ENCODE results near the gene RTP5.
"Not testable (repeated sequence)": the region's sequence is repeated elsewhere in the genome, so short reads cannot be mapped to it uniquely, and the experiment has no call there.

Gene RTP5

DNA sequence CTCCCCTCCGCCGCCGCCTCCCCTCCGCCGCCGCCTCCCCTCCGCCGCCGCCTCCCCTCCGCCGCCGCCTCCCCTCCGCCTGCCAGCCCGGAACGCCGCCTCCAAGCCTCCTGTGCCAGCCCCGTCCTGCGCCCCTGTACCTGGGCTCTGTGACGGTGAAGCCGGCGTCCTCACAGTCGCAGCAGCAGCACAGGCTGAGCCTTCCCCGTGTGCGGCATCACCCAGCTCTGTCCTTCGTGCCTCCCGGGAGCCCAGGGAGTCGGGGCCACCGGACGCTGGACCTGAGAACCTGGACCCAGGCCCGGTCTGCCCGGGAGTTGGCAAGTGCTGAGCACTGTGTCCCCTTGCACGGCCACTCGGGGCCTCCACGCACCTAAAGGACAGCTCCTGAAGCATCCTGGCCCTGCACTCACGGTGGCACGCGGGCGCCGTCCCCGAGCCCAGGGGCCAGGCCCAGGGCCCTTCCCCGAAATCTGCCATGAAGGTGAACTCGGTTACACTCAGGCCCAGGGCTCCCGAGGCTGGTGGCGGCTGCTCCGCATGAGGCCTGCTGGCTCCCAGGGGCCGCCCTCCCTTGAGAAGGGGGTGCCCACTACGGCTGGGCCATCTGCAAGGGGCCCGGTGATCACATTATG is 32.9 kb downstream of the RTP5 start:
- DNase-seq (ENCODE audit: low read depth), result no peak

DNA sequence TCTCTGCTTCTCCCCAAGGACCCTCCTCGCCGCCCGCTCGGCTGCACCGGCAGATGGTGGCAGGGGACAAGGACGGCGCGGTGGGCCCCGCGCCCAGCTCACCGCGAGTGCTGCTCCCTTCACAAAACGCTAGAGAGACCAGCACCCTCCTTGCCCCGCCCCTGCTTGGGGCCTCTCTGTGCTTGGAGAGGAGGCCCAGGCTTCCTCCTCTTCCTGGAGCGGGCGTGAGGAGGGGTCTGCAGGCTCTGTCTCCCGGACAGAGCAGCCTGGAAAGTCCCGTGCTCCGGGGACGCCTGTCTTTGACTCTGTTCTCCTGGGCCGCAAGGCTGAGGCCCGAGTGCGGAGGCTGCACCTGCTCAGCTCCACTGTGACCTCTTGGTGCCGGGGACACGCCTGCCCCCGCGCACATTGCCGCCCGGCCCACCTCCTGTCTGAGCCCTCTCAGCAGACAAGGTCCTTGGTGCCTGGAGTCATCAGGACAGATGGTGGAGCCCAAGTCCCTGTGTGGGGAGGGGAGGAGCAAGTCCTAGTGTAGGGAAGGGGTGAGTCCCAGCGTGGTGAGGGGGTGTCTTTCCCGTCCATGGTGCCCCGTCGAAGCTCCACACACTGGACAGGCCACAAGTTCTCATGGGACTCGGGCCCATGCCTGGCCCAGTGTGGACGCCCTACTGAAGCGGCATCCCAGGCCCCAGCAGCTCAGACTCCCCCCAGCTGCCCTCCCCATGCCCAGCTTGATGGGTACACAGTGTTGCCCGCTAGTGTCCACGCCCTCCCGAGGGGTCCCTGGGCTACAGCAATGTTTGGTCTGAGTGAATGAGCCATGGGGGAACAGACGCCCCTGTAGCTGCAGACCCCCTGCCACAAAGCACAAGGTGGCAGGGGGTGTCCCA is 33.8 kb downstream of the RTP5 start:
- no peak for DNase-seq (ENCODE audit: low read depth)

DNA sequence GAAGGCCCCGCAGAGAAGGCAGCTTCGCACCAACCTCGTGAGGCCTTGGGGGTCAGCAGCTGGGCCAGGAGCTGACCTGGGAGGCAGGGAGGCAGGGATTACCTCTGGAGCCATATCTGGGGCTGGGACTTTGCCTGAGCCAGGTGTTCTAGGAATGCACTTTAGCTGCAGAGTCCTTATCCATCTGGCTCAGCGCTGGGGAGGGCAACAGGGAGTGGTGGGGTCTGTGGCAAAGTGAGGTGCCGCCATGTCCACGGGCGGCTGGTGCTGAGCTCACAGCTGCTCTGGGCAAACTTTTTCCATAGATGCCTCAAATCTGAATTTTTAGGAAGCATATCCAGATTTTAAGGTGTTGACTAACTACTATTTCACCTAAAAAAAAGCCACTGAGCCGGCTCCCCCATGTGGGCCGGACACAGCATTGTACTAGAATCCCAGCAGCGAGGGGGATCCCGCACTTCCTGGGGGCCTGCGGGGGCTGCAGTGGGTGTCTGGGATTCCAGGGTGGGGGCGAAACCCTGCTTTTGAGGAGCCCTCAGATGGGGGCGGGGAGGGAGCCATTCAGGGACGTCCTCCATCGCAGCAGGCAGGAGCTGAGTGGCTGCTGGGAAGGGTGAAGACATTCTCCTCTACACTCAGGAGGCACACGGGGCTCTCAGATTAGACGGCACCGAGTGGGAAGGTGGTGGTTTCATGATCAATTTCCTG is 34.6 kb downstream of the RTP5 start:
- DNase-seq (ENCODE audit: low read depth), result no peak

DNA sequence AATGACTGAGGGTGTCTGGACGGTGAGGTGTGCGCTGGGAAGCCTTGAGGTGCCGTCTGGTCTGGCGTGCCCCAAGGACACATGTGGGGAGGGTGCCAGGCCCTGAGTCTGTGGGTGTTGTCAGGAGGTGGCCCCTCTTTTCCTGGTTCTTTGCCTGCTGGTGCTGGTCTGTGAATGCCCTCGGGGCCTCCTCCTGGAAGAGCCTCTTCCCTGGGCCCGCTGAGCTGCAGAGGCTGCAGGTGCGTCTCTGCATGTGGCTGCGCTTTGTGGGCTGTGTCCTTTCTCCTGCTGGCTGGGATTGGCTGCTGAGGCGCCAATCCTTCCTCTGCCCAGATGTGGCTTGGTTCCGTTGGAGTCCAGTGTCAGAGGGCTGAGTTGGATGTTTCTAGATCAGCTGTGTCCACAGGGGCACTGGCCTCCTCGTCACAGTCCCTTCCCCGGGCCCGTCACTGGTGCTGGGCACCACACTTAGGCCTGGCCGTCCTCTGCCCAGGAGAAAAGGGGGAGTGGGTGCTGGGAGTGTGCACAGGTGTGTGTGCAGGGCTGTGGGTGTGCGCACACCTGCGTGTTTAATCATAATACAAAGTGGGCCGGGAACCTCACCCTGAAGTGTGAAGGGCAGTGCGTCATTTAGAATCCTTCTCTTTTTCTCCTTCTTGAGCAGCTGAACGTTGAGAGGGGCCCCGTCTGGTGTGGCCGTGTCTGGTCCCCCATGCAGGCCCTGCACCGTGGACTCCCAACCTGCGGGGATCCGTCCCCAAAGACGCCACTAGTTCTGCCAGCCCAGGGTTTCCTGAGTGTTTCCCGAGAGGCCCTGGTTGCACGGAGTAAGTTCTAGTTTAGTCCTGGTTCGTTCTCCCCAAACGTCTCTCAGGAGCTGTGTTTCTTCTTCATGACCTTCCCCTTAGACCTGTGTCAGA is 35.5 kb downstream of the RTP5 start:
- DNase-seq (ENCODE audit: low read depth), result no peak

DNA sequence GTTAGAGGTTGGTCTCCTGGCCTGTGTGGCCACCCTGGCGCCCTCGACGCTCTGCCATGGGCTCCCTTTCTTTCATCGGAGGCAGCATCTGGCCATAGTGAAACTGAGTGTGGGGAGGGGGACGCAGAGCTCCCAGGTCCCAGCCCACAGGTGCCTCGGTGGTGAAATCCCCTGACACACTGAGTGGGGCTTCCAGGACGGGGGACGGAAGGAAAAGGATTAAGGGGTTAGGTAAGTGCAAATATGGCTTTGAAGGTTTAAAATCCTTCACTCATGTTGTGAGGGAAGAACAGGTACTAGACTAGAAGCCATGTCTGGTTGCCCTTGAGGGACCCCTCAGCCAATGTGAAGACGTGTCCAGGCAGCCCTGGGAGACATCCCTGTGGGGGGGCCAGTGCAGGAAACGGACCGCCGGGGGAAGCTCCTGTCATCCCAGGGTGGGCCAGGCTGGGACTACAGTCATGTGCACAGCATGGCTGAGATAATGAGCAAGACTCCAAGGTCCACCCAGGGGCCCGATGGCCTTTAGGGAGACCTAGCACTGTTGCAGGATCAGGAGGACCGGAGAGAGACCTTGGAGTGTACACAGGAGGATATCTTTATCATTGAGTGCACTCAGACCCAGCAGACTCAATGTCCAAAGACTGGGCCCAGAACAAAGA is 36.3 kb downstream of the RTP5 start:
- no peak for DNase-seq (ENCODE audit: low read depth)

DNA sequence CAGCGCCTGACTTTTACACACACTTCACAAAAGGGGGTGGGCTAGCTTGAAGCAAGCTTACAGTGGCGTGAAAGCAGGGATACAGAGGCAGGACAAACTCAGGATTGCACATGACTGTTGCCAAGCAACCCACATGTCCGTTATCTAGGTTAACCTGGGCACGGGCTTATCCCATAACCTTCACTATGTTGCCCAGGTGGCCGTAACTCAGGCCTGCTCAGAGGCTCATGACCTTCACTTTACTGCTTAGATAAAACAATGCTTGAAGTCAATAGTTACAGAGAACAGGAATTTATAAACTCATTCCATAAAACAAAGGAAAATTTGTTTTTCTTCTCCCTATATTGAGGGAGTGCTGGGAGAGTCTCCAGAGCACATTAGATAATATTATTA is 36.8 kb downstream of the RTP5 start:
- not testable (repeated sequence) for DNase-seq (ENCODE audit: low read depth)

DNA sequence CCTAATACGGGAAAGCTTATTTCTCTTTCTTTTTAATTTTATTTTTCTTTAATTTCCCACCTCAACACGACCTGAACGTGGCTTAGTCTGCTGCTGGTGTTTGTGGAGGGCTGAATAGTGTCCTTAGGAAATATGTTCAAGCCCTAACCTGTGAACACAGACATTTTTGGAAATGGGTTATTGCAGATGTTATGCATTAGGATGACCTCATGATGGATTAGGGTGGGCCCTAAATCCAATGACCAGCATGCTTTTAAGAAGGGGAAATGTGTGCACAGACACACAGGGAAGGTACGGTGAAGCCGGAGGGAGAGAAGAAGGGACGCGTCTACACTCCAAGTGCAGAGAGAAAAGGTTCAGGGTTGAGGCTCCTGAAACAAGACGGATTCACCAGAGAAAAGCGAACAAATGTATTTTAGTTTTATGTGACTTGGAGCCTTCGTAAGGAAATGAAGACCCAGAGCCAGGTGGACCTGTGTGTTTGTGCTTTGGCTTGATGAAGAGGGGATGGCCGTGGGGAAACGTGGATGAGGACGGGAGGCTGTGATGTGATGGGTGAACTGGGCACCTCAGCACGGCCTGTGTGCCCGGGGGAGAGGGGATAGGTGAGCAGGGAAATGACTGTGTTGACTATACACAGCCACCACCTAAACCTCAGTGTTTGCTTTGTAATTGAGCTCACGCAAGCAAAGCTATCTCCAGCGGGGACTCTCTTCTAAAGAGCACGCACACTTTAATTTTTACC is 37.5 kb downstream of the RTP5 start:
- no peak for DNase-seq (ENCODE audit: low read depth)

DNA sequence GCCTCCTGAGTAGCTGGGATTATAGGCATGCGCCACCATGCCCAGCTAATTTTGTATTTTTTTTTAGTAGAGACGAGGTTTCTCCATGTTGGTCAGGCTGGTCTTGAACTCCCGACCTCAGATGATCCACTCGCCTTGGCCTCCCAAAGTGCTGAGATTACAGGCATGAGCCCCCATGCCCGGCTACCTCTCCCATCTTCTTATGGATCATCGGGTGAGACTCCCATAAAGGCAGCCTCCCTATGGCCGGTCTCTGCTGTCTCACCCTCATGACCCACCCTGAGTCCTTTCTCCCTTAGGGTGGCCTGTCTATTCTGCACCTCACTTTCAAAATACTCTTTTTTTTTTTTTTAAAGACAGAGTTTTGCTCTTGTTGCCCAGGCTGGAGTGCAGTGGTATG is 38.3 kb downstream of the RTP5 start:
- DNase-seq (ENCODE audit: low read depth), result not testable (repeated sequence)

DNA sequence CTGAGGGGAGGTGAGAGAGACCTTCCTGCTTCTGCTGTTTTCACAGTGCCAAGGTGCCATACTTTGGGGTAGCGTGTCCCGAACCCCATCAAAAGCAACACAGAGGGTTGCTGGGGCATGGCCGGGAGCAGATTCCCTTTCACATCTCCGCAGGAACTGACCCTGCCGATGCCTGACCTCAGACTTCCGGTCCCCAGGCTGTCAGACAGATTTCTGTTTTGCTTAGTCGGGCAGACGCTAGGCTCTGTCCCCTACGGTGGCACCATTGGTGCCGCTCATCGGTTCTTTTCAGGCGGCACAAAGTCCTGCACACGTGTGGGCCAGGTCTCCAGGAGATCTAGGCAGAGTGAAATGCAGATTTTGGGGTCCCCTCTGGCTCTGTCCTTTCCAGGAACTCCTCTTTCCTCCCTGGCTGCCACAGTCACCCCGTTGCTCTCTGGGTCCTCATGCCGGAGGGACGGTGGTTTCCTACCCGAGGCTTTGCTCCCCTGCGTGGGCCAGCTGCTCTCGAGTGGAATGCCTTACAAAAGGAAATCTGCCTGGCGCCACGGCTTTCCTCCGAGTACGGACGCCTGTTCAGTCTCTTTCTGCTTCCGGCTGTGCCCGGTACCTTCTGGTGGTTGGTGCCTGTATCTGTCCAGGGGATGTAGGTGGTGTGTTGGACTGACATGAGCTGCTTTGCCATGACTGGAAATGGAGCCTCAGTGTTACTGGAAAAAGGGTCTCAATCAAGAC is 39.3 kb downstream of the RTP5 start:
- DNase-seq (ENCODE audit: low read depth), result no peak

DNA sequence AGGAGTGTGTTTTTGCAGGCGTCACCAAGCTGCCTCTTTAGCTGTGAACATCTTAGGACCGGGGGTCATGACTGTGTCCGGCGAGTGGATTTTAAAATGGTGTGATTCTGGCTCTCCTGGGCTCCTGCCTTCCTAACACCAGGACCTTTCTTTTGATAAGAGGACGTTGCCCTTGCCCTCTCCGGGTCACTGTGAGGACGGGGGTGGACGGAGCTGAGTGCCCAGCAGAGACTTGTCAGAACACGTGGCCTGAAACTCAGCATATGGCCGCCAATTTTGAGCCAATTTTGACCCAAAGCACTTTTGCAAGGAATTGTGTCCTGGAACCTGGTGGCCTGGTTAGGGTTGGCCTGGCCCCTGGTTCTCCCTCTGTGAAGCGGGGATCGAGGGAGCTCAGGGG is 40.2 kb downstream of the RTP5 start:
- DNase-seq (ENCODE audit: low read depth), result no peak

DNA sequence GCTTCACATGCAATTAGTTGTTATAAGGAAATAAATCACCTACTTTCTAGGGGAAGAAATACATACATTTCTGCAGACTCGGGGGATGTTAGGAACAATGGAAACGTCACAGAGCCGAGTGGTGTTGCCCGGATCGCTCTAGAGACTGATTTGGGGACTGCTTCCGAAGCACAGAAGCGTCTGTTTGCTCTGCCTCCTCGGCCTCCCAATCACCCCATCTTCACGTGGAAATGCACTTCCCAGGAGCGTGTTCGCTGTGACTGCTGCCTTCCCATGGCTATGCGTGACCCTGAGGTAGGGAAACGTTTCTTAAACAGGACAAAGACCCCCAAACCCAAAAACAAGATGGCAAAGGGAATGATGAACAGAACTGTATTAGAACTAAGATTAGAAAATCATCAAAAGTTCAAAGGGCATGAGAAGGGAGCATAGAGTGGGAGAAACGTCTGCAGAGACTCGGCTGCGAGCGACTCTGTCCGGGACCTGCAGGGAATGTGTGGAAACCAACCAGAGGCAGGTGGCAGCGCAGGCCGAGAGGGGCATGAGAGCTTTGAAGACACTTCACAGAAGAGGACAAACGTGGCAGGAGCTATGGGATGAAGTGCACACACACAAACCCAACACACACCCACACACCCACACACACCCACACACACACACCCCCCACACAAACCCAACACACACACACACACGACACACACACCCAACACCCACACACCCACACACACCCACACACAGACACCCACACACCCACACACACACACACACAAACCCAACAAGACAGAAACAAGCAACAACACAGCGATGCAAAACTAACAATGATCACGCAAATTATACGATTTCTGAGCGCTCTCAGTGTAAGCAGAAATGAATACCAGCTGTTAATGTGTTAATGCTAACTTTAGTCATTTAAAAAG is 41.3 kb downstream of the RTP5 start:
- no peak for DNase-seq (ENCODE audit: low read depth)

DNA sequence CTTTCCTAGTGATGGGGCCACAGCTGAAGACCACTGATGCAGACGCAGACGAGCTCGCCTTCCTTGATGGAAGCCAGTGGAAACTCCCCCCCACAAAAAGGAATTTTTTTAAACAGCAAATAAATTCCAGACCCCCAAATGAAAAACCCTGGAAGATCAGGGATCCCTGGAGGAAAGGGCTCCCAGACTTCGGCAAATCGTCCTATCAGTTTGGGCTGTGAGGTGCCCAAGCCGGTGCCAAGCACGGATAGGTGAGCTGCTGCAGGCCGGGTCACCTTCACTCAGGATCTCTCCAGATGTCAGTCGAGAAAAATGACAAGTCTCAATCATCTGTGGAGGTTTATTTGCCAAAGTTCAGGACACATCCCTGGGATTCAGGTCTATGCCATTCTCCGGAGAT is 42.0 kb downstream of the RTP5 start:
- no peak for DNase-seq (ENCODE audit: low read depth)

DNA sequence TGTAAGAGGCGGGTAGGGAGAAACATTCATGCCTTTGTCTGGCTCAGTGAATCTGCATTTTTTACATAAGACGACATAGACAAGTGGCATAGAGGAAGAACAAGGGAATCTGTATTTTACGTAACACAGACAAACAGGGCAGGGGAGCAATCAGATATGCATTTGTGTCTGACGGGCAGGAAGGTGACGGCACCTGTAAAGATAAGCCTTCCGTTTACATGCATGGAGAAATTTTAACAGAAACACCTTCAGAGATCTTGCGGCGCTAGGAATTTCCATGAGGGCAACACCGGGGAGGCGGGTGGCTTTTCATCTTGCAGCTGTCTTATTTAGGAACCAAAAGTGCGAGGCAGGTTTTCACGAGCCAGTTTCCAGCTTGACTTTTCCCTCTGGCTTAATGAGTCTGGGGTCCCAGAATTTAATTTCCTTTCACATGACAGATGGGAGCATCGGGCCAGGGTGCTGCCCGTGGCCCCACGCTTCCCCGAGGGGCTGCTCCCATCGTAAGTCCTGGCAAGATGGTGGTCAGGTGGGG is 42.6 kb downstream of the RTP5 start:
- no peak for DNase-seq (ENCODE audit: low read depth)

DNA sequence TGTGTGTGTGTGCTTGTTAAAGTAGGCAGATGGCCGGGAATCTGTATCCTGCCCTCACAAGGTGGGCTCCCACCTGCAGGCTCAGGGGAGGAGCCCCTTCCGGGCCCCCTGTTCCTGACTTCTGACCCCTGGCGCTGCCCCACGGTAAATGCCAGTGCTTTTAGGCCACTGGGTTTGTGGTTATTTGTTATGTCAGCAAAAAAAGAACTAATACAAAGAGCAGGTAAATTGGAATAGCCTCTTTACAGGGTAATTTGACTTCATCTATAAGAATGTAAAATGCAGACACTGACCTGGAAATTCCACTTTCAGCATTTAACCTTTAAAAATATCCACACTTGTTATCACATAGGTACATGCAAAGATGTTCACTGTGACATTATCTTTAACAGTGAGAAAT is 44.2 kb downstream of the RTP5 start:
- no peak for DNase-seq (ENCODE audit: low read depth)

DNA sequence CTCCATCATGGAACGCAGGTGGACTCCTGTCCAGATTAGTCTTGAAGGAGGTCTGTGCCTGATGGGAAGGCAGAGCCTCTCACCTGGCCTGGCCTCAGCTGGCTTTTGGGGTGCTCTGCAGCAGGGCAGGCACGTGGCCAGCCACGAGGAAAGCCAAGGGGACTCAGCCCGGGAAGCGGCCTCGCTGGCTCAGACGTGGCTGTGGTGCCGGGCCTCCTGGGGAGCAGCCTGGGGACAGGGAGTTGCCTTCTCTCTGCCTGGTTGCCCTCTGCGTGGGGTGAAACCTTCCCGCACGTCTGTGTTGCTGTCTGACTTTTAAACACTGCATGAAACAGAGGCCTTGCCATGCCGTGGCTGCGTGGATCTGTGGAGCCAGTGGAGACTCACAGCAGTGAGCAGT is 45.0 kb downstream of the RTP5 start:
- DNase-seq (ENCODE audit: low read depth), result no peak

DNA sequence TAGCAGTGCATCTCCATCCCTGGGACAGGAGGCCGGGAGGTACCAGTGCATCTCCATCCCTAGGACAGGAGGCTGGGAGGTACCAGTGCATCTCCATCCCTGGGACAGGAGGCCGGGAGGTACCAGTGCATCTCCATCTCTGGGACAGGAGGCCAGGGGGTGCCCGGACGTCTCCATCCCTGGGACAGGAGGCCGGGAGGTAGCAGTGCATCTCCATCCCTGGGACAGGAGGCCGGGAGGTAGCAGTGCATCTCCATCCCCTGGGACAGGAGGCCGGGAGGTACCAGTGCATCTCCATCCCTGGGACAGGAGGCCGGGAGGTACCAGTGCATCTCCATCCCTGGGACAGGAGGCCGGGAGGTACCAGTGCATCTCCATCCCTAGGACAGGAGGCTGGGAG is 52.1 kb downstream of the RTP5 start:
- DNase-seq (ENCODE audit: low read depth), result not testable (repeated sequence)

DNA sequence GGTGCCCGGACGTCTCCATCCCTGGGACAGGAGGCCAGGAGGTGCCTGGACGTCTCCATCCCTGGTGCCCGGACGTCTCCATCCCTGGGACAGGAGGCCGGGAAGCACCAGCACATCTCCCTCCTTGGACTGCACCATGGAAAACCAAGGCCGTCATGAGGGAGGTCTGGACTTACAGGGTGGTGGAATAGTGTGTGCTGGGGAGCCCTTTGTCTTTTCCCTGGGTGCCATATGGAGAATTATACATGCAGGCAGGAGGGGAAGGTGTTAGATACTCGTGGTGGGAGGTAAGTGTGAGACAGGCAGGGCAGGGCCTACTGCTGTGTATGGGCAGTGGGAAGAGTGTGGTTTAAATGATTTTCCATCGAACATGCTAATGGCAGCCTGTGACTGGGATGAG is 52.9 kb downstream of the RTP5 start:
- no peak for DNase-seq (ENCODE audit: low read depth)

DNA sequence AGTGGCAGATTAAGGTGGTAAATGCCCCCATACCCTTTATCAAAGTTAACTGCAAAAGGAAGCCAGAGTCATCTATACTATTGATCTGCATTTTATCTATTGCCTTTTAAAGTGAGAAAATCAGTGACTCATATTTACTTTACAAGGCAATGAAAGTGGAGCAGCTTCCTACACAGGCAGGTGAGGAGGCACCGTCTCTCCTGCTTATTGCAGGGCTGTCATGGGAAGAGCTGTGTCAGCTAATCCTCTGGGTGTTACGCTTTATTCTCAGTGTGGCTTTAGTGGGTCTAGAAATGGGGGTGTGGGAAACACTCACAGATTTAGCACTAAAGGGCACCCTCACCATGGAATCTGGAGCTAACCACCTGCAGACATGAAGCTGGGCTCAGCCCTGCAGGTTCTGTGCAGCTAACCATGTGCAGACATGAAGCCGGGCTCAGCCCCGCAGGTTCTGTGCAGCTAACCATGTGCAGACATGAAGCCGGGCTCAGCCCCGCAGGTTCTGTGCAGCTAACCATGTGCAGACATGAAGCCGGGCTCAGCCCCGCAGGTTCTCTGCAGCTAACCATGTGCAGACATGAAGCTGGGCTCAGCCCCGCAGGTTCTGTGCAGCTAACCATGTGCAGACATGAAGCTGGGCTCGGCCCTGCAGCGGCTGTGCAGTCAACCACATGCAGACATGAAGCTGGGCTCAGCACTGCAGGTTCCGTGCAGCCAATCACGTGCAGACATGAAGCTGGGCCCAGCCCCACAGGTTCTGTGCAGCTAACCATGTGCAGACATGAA is 53.5 kb downstream of the RTP5 start:
- not testable (repeated sequence) for DNase-seq (ENCODE audit: low read depth)
